SU-DHL-6 (cell line): Measurements from ENCODE around the gene VPS41.

Experiments used
- H2AFZ ChIP-seq: fragments of 200-600 bp; sonication (generic); 2 replicates; pipeline ENCODE4 v1.6.1; 2014; ENCODE audit warnings: low read depth, mild to moderate bottlenecking, moderate library complexity, mixed read lengths, antibody characterized with exemption, low read length; ENCODE audit not compliant: severe bottlenecking
- H3F3A ChIP-seq: fragments of 200-600 bp; shearing (Covaris generic); 2 replicates; pipeline ENCODE4 v1.6.0; 2016; ENCODE audit warnings: antibody characterized with exemption, mild to moderate bottlenecking; ENCODE audit not compliant: insufficient read depth
- H3K27ac ChIP-seq: fragments of 200-600 bp; sonication (generic); 2 replicates; pipeline ENCODE4 v1.5.1; 2016; ENCODE audit warnings: low read depth, mild to moderate bottlenecking, low read length, moderate library complexity, mixed read lengths
- H3K27me3 ChIP-seq: fragments of 200-600 bp; sonication (generic), shearing (Covaris generic); 2 replicates; pipeline ENCODE4 v1.6.0; 2014; ENCODE audit warnings: mild to moderate bottlenecking, low read length
- H3K36me3 ChIP-seq: fragments of 200-600 bp; sonication (generic); 2 replicates; pipeline ENCODE4 v1.6.1; 2014; ENCODE audit warnings: mild to moderate bottlenecking, low read length, mixed read lengths
- H3K4me2 ChIP-seq: fragments of 300-600, 200-600 bp; shearing (Covaris generic), sonication (generic); 2 replicates; pipeline ENCODE4 v1.6.0; 2014; ENCODE audit warnings: low read length, low read depth, mild to moderate bottlenecking; ENCODE audit not compliant: poor library complexity, severe bottlenecking
- H3K4me3 ChIP-seq: fragments of 200-600 bp; sonication (generic); 2 replicates; pipeline ENCODE4 v1.5.1; 2014; ENCODE audit warnings: antibody characterized with exemption, low read length, mild to moderate bottlenecking, mixed read lengths; ENCODE audit not compliant: insufficient read depth, poor library complexity, severe bottlenecking
- H3K79me2 ChIP-seq: fragments of 200-600 bp; sonication (generic); 2 replicates; pipeline ENCODE4 v1.6.1; 2014; ENCODE audit warnings: mild to moderate bottlenecking, low read length, moderate library complexity; ENCODE audit not compliant: insufficient read depth
- H3K9ac ChIP-seq: fragments of 200-600 bp; sonication (generic); 2 replicates; pipeline ENCODE4 v1.7.0; 2014; ENCODE audit warnings: mild to moderate bottlenecking, low read length
- H3K9me2 ChIP-seq: fragments of 200-600 bp; sonication (generic); replicated peaks from 2 replicates; pipeline ENCODE4 v1.6.1; 2014; ENCODE audit warnings: low read length; ENCODE audit not compliant: insufficient read depth
- H3K9me3 ChIP-seq: fragments of 200-600 bp; sonication (generic); 2 replicates; pipeline ENCODE4 v1.6.1; 2014; ENCODE audit warnings: low read length, mixed read lengths; ENCODE audit not compliant: insufficient read depth
- H4K20me1 ChIP-seq: fragments of 200-600 bp; sonication (generic); 2 replicates; pipeline ENCODE4 v1.6.1; 2014; ENCODE audit warnings: low read depth, mild to moderate bottlenecking, antibody characterized with exemption, low read length, moderate library complexity, mixed read lengths
- EZH2phosphoT487 ChIP-seq: fragments of 200-600 bp; sonication (generic), shearing (Covaris generic); conservative IDR thresholded peaks from 2 replicates; pipeline ENCODE4 v1.6.1; 2018; ENCODE audit warnings: mild to moderate bottlenecking, antibody characterized with exemption, low read length, moderate library complexity, mixed read lengths
- TF ChIP-seq, protein P1 (sequence below): fragments of 200-600 bp; sonication (generic); IDR thresholded peaks from one replicate; pipeline ENCODE4 v1.5.1; 2017; ENCODE audit warnings: antibody characterized with exemption, mild to moderate bottlenecking, low read length, moderate library complexity; ENCODE audit not compliant: insufficient read depth, poor library complexity, severe bottlenecking

VPS41 gene

DNA sequence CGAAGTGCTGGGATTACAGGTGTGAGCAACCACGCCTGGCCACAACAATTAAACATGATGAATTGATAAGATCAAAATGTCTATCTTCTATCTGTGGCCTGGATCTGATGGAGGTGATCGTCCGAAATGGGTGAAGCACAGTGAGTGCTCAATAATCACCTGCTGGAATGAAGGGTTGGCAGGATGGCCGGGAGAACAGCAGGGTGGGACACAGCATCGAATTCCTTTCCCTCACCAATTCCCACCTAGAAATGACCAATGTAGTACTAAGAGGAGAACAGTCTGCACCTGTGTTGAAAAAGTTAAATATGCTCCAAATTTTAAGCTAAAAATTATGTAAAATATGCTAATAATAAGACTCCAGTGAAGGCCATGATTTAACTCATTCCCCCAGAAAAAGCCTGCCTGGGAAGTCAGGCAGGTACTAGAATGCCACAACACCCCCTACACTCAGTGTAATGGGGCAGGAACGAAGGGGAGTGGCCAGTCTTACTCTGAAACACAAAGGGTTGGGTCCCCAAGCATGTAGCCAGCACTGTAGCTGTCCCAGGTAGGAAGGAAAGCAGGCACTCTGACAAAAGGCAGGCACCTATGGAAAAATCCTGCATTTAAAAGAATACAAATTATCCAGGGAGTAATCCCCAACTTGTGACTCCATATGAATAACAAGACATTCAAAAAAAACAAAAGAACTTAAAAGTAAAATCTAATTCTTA lies 110.3 kb downstream of the VPS41 start:
- no peak for TF ChIP-seq EZH2phosphoT487
- TF ChIP-seq, protein P1, sequence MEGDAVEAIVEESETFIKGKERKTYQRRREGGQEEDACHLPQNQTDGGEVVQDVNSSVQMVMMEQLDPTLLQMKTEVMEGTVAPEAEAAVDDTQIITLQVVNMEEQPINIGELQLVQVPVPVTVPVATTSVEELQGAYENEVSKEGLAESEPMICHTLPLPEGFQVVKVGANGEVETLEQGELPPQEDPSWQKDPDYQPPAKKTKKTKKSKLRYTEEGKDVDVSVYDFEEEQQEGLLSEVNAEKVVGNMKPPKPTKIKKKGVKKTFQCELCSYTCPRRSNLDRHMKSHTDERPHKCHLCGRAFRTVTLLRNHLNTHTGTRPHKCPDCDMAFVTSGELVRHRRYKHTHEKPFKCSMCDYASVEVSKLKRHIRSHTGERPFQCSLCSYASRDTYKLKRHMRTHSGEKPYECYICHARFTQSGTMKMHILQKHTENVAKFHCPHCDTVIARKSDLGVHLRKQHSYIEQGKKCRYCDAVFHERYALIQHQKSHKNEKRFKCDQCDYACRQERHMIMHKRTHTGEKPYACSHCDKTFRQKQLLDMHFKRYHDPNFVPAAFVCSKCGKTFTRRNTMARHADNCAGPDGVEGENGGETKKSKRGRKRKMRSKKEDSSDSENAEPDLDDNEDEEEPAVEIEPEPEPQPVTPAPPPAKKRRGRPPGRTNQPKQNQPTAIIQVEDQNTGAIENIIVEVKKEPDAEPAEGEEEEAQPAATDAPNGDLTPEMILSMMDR: no peak
- Histone ChIP-seq H3K9me3 (no peaks in the 10 kb centered on the region), H3F3A (no peaks in the 10 kb centered on the region), H3K9me2 (no peaks in the 10 kb centered on the region), H3K79me2 (no peaks in the 10 kb centered on the region), H3K36me3 (no peaks in the 10 kb centered on the region; the same call in 1 of the 2 replicates), H3K27ac (no peak overlapping the region), H3K4me2 (no peak overlapping the region), H2AFZ (no peak overlapping the region), H3K9ac (no peak overlapping the region), H3K27me3 (no peaks in the 10 kb centered on the region), H4K20me1 (no peaks in the 10 kb centered on the region), H3K4me3 (no peak overlapping the region)

DNA sequence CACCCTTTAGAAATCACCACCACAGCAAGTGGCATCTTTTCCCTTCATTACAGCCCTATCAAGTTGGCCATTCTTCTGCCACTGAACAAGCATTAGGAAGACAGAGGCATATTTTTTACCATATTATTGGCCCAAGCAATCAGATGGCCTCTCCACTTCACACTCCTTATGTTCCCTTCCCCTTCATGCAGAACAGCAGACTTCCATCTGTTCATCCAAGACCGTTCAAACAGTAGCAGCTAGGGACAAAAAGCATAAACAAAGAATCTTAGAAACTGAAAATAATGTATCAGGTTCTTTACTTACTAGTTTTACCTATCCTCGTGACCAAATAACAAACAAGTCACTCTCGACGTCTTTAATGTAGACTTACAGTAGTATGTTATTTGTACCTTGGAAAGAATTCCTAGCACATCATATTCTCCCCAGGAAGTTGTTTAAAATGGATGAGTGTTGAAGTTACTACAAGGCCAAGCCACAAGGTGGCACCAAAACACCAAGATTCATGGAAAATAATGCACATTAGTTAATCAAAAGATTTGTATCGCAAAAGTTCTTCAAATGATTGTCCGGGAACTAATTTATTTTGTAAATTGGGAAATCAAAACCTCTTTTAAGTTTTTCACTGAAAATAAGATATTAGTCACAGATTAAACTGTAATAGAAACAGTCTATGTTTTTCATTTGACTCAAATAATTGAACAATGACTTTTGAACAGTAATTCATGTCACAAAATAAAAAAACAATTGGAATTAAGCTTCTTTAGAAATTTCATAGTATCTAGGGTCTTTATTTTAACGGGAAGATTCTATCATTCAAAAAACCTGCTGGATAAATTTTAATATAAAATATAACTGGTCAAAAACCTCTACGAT lies 112.1 kb downstream of the VPS41 start:
- Histone ChIP-seq H3K27ac (no peak overlapping the region), H2AFZ (no peak overlapping the region), H3K79me2 (no peaks in the 10 kb centered on the region), H3K9ac (no peak overlapping the region), H3K9me3 (no peaks in the 10 kb centered on the region), H3K4me3 (no peak overlapping the region), H3K9me2 (no peaks in the 10 kb centered on the region), H4K20me1 (no peaks in the 10 kb centered on the region), H3K4me2 (no peak overlapping the region), H3K27me3 (no peaks in the 10 kb centered on the region), H3K36me3 (no peaks in the 10 kb centered on the region; the same call in 1 of the 2 replicates), H3F3A (no peaks in the 10 kb centered on the region)
- TF ChIP-seq EZH2phosphoT487: no peak
- TF ChIP-seq, protein P1: peak; percentile 70

DNA sequence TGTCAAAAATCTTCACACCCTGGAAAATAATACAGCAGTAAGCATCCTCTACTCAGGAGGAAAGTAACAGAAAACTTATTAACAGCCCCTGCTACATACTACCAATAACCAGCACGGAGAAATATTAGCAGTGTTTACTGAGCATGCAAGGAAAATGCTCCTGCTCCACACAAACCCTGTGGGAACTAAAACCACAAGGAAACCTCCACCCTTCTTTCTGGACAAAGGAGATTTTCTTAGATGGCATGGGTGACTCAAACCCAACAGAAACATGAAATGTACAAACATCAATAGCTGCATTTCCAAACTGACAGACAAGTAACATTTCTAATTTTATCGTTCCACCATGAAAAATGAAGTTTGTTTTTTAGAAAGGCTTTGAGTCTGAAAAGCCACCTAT lies 113.4 kb downstream of the VPS41 start:
- Histone ChIP-seq H3K4me3 (no peak overlapping the region), H2AFZ (no peak overlapping the region), H3K36me3 (no peaks in the 10 kb centered on the region; the same call in 1 of the 2 replicates), H3K9ac (no peak overlapping the region), H3F3A (no peaks in the 10 kb centered on the region), H3K27me3 (no peaks in the 10 kb centered on the region), H4K20me1 (no peaks in the 10 kb centered on the region), H3K79me2 (no peaks in the 10 kb centered on the region), H3K9me3 (no peaks in the 10 kb centered on the region), H3K4me2 (no peak overlapping the region), H3K9me2 (no peaks in the 10 kb centered on the region), H3K27ac (no peak overlapping the region)
- TF ChIP-seq, protein P1: no peak
- no peak for TF ChIP-seq EZH2phosphoT487
